Bronchial epithelial cell (primary cell): ENCODE data around the gene TAOK3. TPM values are rescaled to one million over a fixed set of nuclear protein-coding genes. Genes with fewer than 3 reads are reported as not detected.

ENCODE experiments used
- DNase-seq: peaks from one replicate; pipeline ENCODE4 v3.0.0-alpha.2; 2010; ENCODE audit warnings: low read depth
- FAIRE-seq: peaks from 2 replicates; lab custom pipeline; 2011; peaks lifted over from hg19 to GRCh38; lab: Jason Lieb, UNC
- H3K27me3 ChIP-seq: 2 replicates; pipeline ENCODE4 v1.5.1; 2011; ENCODE audit warnings: low read length; ENCODE audit not compliant: control insufficient read depth, insufficient read depth
- H3K36me3 ChIP-seq: 2 replicates; pipeline ENCODE4 v1.5.1; 2011; ENCODE audit warnings: low read length; ENCODE audit not compliant: control insufficient read depth, insufficient read depth
- H3K4me3 ChIP-seq: 2 replicates; pipeline ENCODE4 v1.5.1; 2011; ENCODE audit warnings: mild to moderate bottlenecking, low read depth, low read length, control low read depth
- total RNA-seq: library from RNA; depleted of rRNA; stranded (reverse); fragments of >200 nt; gene quantifications from 2 replicates; pipeline ENCODE4 v1.2.1, GENCODE V29; 2014
- TF ChIP-seq, protein P1 (sequence below): IDR thresholded peaks from 2 replicates; pipeline ENCODE4 v1.5.1; 2011; ENCODE audit warnings: mild to moderate bottlenecking, moderate library complexity, low read length, control low read depth, inconsistent platforms; ENCODE audit not compliant: insufficient read depth, severe bottlenecking

The TAOK3 gene
- total RNA-seq, 1 donor from 2014 or later, result 25.3 TPM

DNA sequence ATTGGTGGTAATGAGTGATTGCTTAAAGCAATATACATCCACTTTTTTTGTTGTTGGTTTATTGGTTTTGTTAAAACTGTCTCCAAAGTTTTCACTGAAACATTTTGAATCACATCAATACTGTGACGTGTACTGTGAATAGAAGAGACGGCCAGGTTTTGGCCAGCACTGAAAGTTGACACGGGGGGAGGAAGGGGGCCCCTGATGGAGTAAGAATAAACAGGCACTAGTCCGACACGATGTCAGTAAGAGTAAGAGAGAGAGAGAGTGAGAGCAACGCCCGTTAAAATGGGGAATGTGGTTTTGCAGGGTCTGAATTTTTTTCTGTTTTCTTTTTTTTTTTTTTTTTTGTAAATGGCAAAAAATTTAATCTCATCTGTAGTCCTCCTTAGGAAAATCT lies 222.1 kb downstream of the TAOK3 start:
- DNase-seq, result no peak
- Histone ChIP-seq H3K27me3 (no peaks in the 10 kb centered on the region), H3K4me3 (no peak overlapping the region), H3K36me3 (peaks cover 2% of the 10 kb centered on the region)
- TF ChIP-seq, protein P1, sequence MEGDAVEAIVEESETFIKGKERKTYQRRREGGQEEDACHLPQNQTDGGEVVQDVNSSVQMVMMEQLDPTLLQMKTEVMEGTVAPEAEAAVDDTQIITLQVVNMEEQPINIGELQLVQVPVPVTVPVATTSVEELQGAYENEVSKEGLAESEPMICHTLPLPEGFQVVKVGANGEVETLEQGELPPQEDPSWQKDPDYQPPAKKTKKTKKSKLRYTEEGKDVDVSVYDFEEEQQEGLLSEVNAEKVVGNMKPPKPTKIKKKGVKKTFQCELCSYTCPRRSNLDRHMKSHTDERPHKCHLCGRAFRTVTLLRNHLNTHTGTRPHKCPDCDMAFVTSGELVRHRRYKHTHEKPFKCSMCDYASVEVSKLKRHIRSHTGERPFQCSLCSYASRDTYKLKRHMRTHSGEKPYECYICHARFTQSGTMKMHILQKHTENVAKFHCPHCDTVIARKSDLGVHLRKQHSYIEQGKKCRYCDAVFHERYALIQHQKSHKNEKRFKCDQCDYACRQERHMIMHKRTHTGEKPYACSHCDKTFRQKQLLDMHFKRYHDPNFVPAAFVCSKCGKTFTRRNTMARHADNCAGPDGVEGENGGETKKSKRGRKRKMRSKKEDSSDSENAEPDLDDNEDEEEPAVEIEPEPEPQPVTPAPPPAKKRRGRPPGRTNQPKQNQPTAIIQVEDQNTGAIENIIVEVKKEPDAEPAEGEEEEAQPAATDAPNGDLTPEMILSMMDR, result no peak
- no peak for FAIRE-seq

DNA sequence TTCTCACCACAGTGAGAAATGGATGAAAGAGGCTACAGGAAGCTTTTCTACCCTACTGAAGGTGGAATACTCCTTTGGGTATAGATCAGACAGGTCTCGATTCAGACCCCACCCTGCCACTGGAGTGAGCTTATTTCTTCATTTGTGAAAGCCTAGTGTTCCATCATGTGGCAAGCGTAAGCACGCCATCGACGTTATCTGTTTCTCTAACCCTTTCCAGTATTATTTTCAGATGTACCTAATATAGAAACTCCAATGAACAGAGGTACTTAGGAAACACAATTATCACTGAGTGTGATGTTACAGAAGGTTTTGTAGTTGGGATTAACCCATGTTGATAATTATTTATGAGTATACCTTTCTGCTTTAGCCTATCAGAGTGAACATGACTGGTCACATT lies 224.4 kb downstream of the TAOK3 start:
- Histone ChIP-seq H3K36me3 (peaks cover 2% of the 10 kb centered on the region), H3K27me3 (no peaks in the 10 kb centered on the region), H3K4me3 (no peak overlapping the region)
- FAIRE-seq (no peak), DNase-seq (no peak)
- TF ChIP-seq, protein P1, result no peak

DNA sequence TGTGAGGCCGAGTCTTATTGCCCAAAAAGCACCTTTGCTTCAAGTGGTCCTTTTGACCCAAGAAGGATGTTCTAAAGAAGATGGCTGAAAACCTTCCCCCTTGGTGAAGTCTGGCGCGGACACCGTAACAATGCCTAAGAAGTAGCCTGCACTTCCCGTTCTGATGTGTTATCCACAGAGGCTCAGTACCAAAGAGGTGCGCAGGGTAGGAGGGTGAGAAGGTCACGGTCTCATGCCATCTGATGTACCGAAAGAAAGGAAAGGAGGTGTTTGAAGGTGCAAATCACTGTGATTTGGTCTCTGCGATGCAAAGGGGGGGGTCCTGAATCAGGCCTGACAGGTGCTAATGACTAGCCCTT lies 226.9 kb downstream of the TAOK3 start:
- no peak for FAIRE-seq
- TF ChIP-seq, protein P1, result no peak
- no peak for DNase-seq
- Histone ChIP-seq H3K36me3 (peaks cover 4% of the 10 kb centered on the region), H3K27me3 (no peaks in the 10 kb centered on the region), H3K4me3 (no peak overlapping the region)

DNA sequence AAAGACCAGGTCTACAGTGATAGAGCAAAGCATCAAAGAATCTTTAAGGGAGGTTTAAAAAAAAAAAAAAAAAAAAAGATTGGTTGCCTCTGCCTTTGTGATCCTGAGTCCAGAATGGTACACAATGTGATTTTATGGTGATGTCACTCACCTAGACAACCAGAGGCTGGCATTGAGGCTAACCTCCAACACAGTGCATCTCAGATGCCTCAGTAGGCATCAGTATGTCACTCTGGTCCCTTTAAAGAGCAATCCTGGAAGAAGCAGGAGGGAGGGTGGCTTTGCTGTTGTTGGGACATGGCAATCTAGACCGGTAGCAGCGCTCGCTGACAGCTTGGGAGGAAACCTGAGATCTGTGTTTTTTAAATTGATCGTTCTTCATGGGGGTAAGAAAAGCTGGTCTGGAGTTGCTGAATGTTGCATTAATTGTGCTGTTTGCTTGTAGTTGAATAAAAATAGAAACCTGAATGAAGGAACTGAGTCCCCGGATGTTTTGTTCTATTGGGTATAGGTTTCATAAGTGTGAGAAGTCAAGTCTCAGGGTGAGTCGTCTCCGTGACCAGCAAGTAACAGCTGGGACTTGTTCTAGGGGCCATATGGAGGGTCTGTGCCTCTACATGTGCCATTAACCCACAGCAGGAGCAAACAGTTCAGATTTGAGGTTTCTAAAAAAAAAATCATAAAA lies 227.5 kb downstream of the TAOK3 start:
- Histone ChIP-seq H3K36me3 (peaks cover 4% of the 10 kb centered on the region), H3K27me3 (no peaks in the 10 kb centered on the region), H3K4me3 (no peak overlapping the region)
- TF ChIP-seq, protein P1, result no peak
- DNase-seq (no peak), FAIRE-seq (no peak)

DNA sequence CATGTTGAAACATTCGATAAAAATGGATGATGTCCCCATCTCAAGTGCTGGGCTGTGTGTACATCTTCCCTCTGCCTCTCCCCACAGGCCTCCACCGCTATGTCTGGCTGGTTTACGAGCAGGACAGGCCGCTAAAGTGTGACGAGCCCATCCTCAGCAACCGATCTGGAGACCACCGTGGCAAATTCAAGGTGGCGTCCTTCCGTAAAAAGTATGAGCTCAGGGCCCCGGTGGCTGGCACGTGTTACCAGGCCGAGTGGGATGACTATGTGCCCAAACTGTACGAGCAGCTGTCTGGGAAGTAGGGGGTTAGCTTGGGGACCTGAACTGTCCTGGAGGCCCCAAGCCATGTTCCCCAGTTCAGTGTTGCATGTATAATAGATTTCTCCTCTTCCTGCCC lies 228.2 kb downstream of the TAOK3 start:
- peaks cover 6% of the 10 kb centered on the region for H3K36me3 ChIP-seq
- no peak overlapping the region for H3K4me3 ChIP-seq
- no peak for DNase-seq
- FAIRE-seq, result no peak
- TF ChIP-seq, protein P1, result no peak
- no peaks in the 10 kb centered on the region for H3K27me3 ChIP-seq

DNA sequence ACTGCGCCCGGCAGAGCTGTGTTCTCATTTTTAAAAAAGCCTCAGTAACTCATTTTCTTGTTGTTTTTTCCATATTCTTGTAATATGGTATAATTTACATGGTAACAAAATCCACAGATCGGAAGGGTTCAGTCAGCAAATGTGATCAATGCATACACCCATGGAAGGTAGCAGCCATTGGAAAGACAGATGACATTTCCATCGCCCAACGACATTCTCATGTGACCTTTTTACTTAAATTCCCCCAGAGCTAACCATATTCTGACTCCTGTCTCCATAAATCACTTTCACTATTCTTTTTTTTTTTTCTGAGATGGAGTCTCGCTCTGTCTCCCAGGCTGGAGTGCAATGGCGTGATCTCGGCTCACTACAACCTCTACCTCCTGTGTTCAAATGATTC lies 231.9 kb downstream of the TAOK3 start:
- Histone ChIP-seq H3K4me3 (no peak overlapping the region), H3K36me3 (peaks cover 5% of the 10 kb centered on the region), H3K27me3 (no peaks in the 10 kb centered on the region)
- TF ChIP-seq, protein P1, result no peak
- no peak for DNase-seq
- FAIRE-seq, result no peak
